ENCODE measurements around the gene GALE. TPM values are rescaled to one million over a fixed set of nuclear protein-coding genes. Genes with fewer than 3 reads are reported as not detected.

The GALE gene
- polyA plus RNA-seq, 2 of the 4 experiments (the other 2 are of a cell fraction), result 38.9 to 46.9 TPM

DNA sequence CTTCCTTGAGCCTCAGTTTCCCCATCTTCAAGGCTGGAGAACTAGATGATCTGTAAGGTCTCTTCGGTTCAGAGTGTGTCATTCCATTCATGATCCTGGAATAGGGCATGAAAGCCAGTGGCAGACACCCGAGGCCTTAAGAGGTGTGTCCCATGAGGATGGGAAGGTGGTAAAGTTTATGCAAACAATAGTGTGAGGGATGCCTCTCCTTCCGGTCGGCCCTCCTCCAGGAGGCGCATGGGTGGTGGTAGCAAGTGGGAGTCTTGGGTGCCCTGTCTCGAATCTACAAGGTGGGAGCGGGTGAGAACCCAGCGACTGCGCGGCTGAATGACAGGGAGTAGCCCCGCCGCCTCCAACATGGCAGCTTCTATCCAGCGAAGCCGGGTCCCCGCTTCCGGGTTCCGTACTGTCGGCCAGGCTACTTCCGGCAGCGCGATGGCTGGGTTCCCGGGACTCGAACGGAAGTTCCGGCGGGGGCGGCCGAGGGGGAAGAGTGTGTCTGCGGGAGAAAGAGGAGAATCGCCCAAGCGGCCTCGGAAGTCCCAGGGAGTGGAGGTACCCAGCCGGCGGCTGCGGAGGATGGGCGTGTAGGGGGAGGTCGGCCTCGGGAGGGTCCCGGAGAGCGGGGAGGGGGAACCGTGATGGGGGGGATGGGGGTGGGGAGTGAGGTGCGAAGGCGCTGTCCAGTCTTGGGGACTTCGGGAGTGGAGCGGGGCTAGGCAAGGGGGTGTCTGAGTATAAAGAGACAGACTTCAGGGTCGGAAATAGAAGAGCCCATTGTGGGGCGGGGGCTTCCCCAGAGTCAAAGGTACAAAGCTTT is 9.6 kb downstream of the GALE start, which contains the start of gene LYPLA2:
Gene LYPLA2, plus strand, starts transcription at position 450 of the 820 bp plus-strand sequence. CDS start 1,538 bp downstream, outside the sequence.
- FAIRE-seq (no peak), DNase-seq (ENCODE audit: low read depth in 1 of 2, low spot score in 1 of 2) (peak; percentile 83), ATAC-seq (peak; percentile 81 to 90)
- peak within 1 kb of the TSS; percentile 87 for H3K4me3 ChIP-seq
- ChIA-PET CTCF (interaction anchor here (0.6 to 2.3 kb wide), 6 partner anchors 12 to 126 kb away, joined by 3 to 8 read pairs (median 4); partner anchors contain the start of gene PITHD1), POLR2A (interaction anchor here (0.7 to 2.5 kb wide), 4 partner anchors 10 to 99 kb away, joined by 3 to 19 read pairs (median 7); partner anchors contain the start of genes GALE, PITHD1 and RPL11)
- peak within 1 kb of the TSS; percentile 97 for H3K4me2 ChIP-seq
- H3K4me1 ChIP-seq, result peaks cover 40% of the 10 kb centered on the region
- WGBS (ENCODE audit: missing lambda C conversion rate), result 0% methylated on average over 12 of the region's 47 CpGs
- H3K27ac ChIP-seq, result peak within 1 kb of the TSS; percentile 93 to 98
- no peaks in the 10 kb centered on the region for H3K9me3 ChIP-seq
- no peak for TF ChIP-seq CHD2 (IDR thresholded peaks at IDR 0.05; ENCODE audit: low read length, partially characterized antibody)
- TF ChIP-seq POLR2A (IDR thresholded peaks at IDR 0.05; ENCODE audit: low read length), result peak; percentile 28; the same call in 1 of the 2 replicates
- no peak for TF ChIP-seq HES2 (IDR thresholded peaks at IDR 0.05)
- TF ChIP-seq, protein P1, sequence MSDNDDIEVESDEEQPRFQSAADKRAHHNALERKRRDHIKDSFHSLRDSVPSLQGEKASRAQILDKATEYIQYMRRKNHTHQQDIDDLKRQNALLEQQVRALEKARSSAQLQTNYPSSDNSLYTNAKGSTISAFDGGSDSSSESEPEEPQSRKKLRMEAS (IDR thresholded peaks at IDR 0.05), result peak; percentile 57
- TF ChIP-seq ZSCAN20 (CRISPR knock-in tag; IDR thresholded peaks at IDR 0.05), result no peak
- TF ChIP-seq PBX3 (IDR thresholded peaks at IDR 0.05), result peak; percentile 16; the same call in 1 of the 2 replicates
- TF ChIP-seq JUN (IDR thresholded peaks at IDR 0.05), result peak in 1 of 2 experiments; percentile 71; a peak in 3 of 5 replicates
- TF ChIP-seq NR3C1 (IDR thresholded peaks at IDR 0.05), result no peak
- no peak for TF ChIP-seq BHLHE40 (IDR thresholded peaks at IDR 0.05; ENCODE audit: low read depth, low read length)
- no peak for TF ChIP-seq CTCF (IDR thresholded peaks at IDR 0.05)
- TF ChIP-seq SREBF2 (IDR thresholded peaks at IDR 0.05), result no peak
- TF ChIP-seq, protein P2, sequence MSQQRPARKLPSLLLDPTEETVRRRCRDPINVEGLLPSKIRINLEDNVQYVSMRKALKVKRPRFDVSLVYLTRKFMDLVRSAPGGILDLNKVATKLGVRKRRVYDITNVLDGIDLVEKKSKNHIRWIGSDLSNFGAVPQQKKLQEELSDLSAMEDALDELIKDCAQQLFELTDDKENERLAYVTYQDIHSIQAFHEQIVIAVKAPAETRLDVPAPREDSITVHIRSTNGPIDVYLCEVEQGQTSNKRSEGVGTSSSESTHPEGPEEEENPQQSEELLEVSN (IDR thresholded peaks at IDR 0.05; ENCODE audit: borderline replicate concordance, low read depth), result peak; percentile 31; the same call in 1 of the 2 replicates
- no peak for TF ChIP-seq MYC (IDR thresholded peaks at IDR 0.05; ENCODE audit: borderline replicate concordance, low read length)
- TF ChIP-seq POLR2AphosphoS2 (conservative IDR thresholded peaks at IDR 0.05; ENCODE audit: low read length), result no peak

DNA sequence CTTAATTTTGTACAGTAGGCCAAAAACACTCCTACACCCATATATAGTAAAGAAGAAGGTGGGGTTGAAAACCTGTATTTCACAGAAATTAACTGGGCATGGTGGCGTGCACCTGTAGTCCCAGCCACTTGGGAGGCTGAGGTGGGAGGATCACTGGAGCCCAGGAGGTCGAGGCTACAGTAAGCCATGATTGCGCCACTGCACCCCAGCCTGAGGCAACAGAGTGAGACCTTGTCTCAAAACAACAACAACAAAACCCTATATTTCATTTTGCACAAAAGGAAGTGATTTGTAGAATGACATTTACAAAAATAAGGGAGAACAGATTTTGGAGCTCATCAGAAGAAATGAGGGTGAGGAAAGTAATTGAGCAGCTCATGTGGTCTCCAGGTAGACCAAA is 11.9 kb downstream of the GALE start:
- no peak for ATAC-seq
- no peak for DNase-seq (ENCODE audit: low read depth in 1 of 2, low spot score in 1 of 2)
- ChIA-PET CTCF (interaction anchor here (0.6 to 1.7 kb wide), 4 partner anchors 8 to 128 kb away, joined by 3 to 6 read pairs (median 4); no protein-coding TSS in a partner anchor), POLR2A (interaction anchor here (1.1 to 1.4 kb wide), 2 partner anchors 10 kb away, joined by 3 to 8 read pairs; partner anchors contain the start of gene PITHD1)
- Histone ChIP-seq H3K4me2 (peak overlapping the region; percentile 97; the same call in 1 of the 3 replicates), H3K4me1 (peaks cover 37% of the 10 kb centered on the region), H3K4me3 (no peak overlapping the region), H3K9me3 (no peaks in the 10 kb centered on the region), H3K27ac (peak overlapping the region in 1 of 2 experiments; percentile 93; a peak in 1 of 6 replicates)
- 88% methylated on average over 3 of the region's 3 CpGs for WGBS (ENCODE audit: missing lambda C conversion rate)
- FAIRE-seq, result no peak
- TF ChIP-seq CEBPB (IDR thresholded peaks at IDR 0.05) (peak in 1 of 2 experiments; percentile 6; a peak in 1 of 4 replicates), ZSCAN20 (CRISPR knock-in tag; IDR thresholded peaks at IDR 0.05) (no peak)

GRCh38 chr1:23787701-23788100 is 12.9 kb downstream of the GALE start:
- ChIA-PET POLR2A (interaction anchor here (1.1 kb wide), 1 partner anchor 9 kb away, joined by 3 read pairs; no protein-coding TSS in a partner anchor), CTCF (interaction anchor here (0.7 to 1.7 kb wide), 2 partner anchors 9 to 11 kb away, joined by 5 read pairs; no protein-coding TSS in a partner anchor)
- 91% methylated on average over 3 of the region's 3 CpGs for WGBS (ENCODE audit: missing lambda C conversion rate)
- TF ChIP-seq FOSL2 (IDR thresholded peaks at IDR 0.05) (no peak), FOSL2 (CRISPR knock-in tag; IDR thresholded peaks at IDR 0.05) (no peak), POLR2AphosphoS2 (conservative IDR thresholded peaks at IDR 0.05; ENCODE audit: low read length) (no peak), PHF8 (IDR thresholded peaks at IDR 0.05; ENCODE audit: borderline replicate concordance, low read depth) (no peak), RNF2 (IDR thresholded peaks at IDR 0.05; ENCODE audit: borderline replicate concordance, low read depth) (no peak), EHF (CRISPR knock-in tag; IDR thresholded peaks at IDR 0.05) (no peak), HOXB5 (CRISPR knock-in tag; IDR thresholded peaks at IDR 0.05) (no peak), GATA3 (IDR thresholded peaks at IDR 0.05; ENCODE audit: borderline replicate concordance) (no peak), MAFK (IDR thresholded peaks at IDR 0.05; ENCODE audit: partially characterized antibody) (no peak), USF2 (IDR thresholded peaks at IDR 0.05) (no peak)
- TF ChIP-seq, protein P3, sequence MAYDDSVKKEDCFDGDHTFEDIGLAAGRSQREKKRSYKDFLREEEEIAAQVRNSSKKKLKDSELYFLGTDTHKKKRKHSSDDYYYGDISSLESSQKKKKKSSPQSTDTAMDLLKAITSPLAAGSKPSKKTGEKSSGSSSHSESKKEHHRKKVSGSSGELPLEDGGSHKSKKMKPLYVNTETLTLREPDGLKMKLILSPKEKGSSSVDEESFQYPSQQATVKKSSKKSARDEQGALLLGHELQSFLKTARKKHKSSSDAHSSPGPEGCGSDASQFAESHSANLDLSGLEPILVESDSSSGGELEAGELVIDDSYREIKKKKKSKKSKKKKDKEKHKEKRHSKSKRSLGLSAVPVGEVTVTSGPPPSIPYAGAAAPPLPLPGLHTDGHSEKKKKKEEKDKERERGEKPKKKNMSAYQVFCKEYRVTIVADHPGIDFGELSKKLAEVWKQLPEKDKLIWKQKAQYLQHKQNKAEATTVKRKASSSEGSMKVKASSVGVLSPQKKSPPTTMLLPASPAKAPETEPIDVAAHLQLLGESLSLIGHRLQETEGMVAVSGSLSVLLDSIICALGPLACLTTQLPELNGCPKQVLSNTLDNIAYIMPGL (CRISPR knock-in tag; IDR thresholded peaks at IDR 0.05; ENCODE audit: borderline replicate concordance), result no peak

More at GRCh38 chr1:23787701-23788100, 12.9 kb downstream of the GALE start:
- Histone ChIP-seq H3K4me3 (no peak overlapping the region), H3K4me2 (no peak overlapping the region), H3K9me3 (no peaks in the 10 kb centered on the region), H3K4me1 (peaks cover 27% of the 10 kb centered on the region), H3K27ac (no peak overlapping the region)
- DNase-seq (ENCODE audit: low read depth in 1 of 2, low spot score in 1 of 2) (no peak), FAIRE-seq (no peak), ATAC-seq (no peak)
